ENCODE measurements around the gene DGCR6L. TPM values are rescaled to one million over a fixed set of nuclear protein-coding genes. Genes with fewer than 3 reads are reported as not detected.
A peak's percentile ranks its signal among the peaks of the same experiment; 100 is the strongest.
"Not testable (repeated sequence)": the region's sequence is repeated elsewhere in the genome, so short reads cannot be mapped to it uniquely, and the experiment has no call there.

Gene DGCR6L
- total RNA-seq, 2 experiments from 2014 or later: 35.1 to 38.2 TPM

DNA sequence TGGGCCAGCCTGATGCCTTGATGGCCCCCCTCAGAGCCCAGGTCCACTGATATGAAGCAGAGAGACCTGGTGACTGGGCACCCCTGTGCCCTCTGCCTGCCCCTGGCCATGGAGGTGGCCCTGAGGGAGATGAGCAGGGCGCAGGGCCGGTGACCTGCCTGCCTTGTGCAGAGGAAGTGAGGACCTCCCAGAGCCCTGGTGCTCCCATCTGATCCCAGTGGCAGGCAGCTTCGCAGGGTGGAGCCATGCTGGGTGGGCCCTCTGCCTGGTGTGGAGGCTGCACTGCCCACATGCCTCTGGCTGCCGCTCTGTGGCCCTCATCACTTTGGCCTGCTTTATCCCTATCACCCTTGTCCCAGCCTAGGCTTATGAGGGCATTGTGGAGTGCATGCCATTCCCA is 50.7 kb downstream of the DGCR6L start:
- not testable (repeated sequence) for H3K27ac Mint-ChIP-seq, H3K4me1 Mint-ChIP-seq, H3K27me3 Mint-ChIP-seq, H3K36me3 Mint-ChIP-seq, H3K4me3 Mint-ChIP-seq, H3K9me3 Mint-ChIP-seq, DNase-seq

GRCh38 chr22:20268279-20269012 is 51.4 kb downstream of the DGCR6L start, which contains the start of gene RTN4R:
Gene RTN4R, minus strand, starts transcription at chr22:20268318. Its CDS starts 226 bp downstream, at chr22:20268092.
- peak; percentile 73 for DNase-seq
- peaks cover 5% of the 10 kb centered on the region for H3K4me1 Mint-ChIP-seq
- peak within 1 kb of the TSS; percentile 72 for H3K4me3 Mint-ChIP-seq
- peak within 1 kb of the TSS; percentile 45 for H3K27ac Mint-ChIP-seq
- no peaks in the 10 kb centered on the region for H3K36me3 Mint-ChIP-seq
- H3K27me3 Mint-ChIP-seq: no peaks in the 10 kb centered on the region
- H3K9me3 Mint-ChIP-seq: no peaks in the 10 kb centered on the region

GRCh38 chr22:20267441-20268278 is 52.2 kb downstream of the DGCR6L start:
- Mint-ChIP-seq H3K9me3 (no peaks in the 10 kb centered on the region), H3K36me3 (no peaks in the 10 kb centered on the region), H3K4me1 (peaks cover 5% of the 10 kb centered on the region), H3K4me3 (peak overlapping the region; percentile 34), H3K27ac (no peak overlapping the region), H3K27me3 (no peaks in the 10 kb centered on the region)
- DNase-seq: no peak

DNA sequence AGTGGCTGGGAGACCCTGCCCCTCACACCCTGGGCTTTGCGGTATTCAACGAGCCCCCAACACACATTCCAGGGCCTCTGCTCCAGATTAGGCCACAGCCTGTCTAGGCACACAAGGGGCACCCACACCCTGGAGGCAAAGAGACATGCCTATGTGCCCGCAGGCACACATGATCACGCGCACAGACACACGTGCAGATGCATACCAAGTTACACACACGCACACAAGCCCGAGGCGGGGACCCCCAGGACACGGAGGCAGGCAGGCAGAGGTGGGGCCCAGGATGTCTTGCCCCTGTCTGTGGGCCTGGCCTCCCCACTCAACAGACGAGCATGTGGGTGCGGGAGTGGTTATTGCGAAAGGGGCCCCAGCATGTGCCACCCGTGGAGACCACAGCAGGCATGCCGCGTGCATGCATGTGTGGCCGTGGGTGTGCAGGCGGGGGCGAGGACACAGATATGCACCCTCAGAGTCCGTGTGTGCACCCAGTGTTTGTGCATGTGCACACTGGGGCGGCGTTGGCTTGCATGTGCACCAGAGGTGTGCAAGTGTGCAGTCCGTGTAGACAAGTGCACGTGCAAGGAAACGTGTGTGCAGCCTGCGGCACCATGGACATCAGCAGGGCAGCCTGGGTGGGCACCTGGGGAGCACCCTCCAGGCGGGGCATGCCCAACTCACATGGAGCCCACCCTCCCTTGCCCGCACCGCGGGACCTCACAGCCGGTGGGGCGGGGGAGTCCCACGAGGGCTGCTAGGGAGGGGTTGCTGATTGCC is 53.0 kb downstream of the DGCR6L start:
- peak overlapping the region; percentile 34 for H3K4me3 Mint-ChIP-seq
- not testable (repeated sequence) for H3K9me3 Mint-ChIP-seq, H3K27ac Mint-ChIP-seq, DNase-seq, H3K27me3 Mint-ChIP-seq, H3K36me3 Mint-ChIP-seq, H3K4me1 Mint-ChIP-seq

- not testable (repeated sequence) for DNase-seq, H3K27me3 Mint-ChIP-seq, H3K4me1 Mint-ChIP-seq, H3K27ac Mint-ChIP-seq, H3K4me3 Mint-ChIP-seq, H3K9me3 Mint-ChIP-seq, H3K36me3 Mint-ChIP-seq
These were observed 53.8 kb downstream of the DGCR6L start for GRCh38 chr22:20265772-20266666.

DNA sequence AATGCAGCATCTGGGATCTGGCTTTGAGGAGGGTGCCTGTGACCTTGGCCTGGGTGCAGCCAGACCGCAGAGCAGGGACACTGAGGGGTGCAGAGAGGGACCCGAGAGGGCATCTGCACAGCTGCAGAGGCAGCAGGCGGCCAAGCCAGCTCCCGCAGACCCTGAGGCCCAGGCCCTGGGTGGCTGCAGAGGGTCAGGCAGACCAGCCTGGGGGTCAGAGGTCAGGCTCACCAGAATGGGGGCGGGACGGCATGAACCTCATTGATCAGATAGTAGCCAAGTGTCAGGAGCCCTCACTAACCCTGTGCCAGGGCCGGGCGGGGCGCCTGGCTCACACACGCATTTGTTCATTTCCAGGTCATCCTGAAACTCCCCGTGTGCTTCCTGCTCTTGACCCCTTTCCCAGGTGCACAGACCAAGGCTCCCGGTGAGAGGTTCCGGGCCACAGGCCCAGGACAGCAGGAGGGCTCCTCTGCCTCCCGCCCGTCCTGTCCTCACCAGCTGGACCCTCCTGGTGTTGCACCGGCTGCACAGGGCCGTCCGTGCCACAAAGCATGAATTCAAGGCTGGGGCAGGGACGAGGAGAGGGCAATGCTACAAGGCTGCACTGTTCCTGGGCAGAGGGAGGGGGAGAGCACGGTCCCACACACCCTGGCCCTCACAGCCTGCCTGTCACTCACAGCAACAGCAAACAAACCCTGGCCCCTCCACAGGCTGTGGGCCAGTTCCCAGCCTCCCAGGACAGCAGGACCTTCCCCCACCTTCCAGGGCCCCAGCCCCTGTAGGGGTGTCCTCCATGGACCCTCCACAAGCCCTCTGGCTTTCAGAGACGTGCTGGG is 55.0 kb downstream of the DGCR6L start:
- Mint-ChIP-seq H3K36me3 (no peaks in the 10 kb centered on the region), H3K4me3 (no peak overlapping the region), H3K9me3 (no peaks in the 10 kb centered on the region), H3K27me3 (no peaks in the 10 kb centered on the region), H3K27ac (no peak overlapping the region), H3K4me1 (peaks cover 5% of the 10 kb centered on the region)
- no peak for DNase-seq

Other genes with a start within 250 kb of the DGCR6L start
- gene DGCR8, start 239.8 kb downstream of the DGCR6L start, total RNA-seq: 10 to 100 TPM; 42.6 to 47.0 TPM
- 100 to 1,000 TPM; 492 to 506 TPM for gene RANBP1, start 204.0 kb downstream of the DGCR6L start, total RNA-seq
- 100 to 1,000 TPM; 124 to 139 TPM for gene TRMT2A, start 202.8 kb downstream of the DGCR6L start, total RNA-seq
- gene ZDHHC8, start 188.3 kb downstream of the DGCR6L start, total RNA-seq: 10 to 100 TPM; 63.4 to 66.6 TPM
- not detected for gene CCDC188, start 169.0 kb downstream of the DGCR6L start, total RNA-seq
- 1 to 10 TPM; 3.2 to 3.5 TPM for gene RTN4R, start 51.7 kb downstream of the DGCR6L start, total RNA-seq
- gene ZNF74, start 74.1 kb upstream of the DGCR6L start, total RNA-seq: 10 to 100 TPM; 11.5 to 12.2 TPM
- gene SCARF2, start 117.8 kb upstream of the DGCR6L start, total RNA-seq: under 1 TPM; 0.14 to 0.16 TPM
- gene KLHL22, start 175.7 kb upstream of the DGCR6L start, total RNA-seq: 10 to 100 TPM; 11.2 to 12.3 TPM
- 10 to 100 TPM; 91.1 to 91.8 TPM for gene MED15, start 187.6 kb upstream of the DGCR6L start, total RNA-seq

Data from activated naive CD8-positive, alpha-beta T cell treated with anti-CD3 and anti-CD28 coated beads for 36 hours (primary cell).